Measurements from ENCODE around the gene PFN3.
A peak's percentile ranks its signal among the peaks of the same experiment; 100 is the strongest.
"Not testable (repeated sequence)": the region's sequence is repeated elsewhere in the genome, so short reads cannot be mapped to it uniquely, and the experiment has no call there.

The PFN3 gene

GRCh38 chr5:177393206-177393765 lies 7.2 kb downstream of the PFN3 start:
- DNase-seq: no peak

DNA sequence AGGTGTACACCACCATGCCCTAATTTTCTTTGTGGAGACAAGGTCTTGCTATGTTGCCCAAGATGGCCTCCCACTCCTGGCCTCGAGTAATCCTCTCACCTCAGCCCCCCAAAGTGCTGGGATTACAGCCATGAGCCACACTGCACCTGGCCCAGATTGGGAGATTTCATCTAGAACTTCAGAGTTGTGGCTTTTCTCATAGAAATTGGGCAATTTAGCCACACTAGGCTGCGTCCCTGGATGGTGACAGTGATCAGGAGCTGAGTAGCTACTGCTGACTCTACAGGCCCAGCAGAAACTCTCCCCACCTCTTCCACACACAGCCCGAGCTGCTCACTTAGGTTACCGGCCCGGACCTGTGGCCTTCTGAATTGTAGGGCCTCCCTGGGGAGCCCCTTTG lies 7.7 kb downstream of the PFN3 start:
- DNase-seq: no peak

DNA sequence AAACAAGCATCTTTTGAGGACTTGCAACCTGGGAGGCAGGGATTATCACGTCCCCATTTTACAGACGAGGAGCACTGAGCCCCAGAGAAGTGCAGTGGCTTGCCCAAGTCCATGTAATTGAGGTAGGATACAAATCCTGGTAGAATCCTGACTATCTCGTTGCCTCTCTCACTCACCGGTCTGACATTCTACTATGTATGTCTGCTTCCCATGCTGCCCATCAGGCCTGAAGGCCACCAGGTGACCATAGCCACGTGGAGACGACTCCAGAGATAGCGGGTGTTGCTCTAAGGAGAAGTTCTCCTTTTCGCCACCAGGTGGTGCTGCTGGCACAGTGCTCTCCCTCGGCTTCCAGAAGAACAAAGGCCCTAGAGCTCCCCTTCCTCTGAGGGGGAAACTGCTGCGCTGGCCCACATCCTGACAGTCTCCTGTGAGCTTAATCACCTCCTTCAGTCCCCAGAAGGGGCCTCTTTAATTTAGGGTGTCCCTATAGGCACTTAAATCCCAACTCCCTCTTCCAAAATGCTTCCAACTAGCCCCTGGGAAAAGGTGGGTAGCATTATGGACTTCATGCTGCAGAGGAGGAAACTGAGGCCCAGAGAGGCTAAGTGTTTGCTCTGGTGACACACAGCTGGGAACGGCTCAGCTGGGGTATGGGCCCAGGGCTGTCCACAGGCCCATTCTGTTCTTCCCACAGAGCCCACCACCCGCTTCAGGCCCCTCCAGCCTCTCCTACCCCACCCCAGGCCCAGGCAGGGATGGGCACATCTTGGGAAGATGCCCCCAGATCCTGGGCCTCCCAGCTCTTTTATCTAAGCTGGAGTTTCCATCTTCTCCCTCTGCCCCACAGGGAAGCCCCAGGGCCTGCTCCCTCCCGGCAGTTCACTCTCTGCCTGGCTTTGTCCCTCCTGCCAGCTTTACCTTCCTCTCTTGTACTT lies 9.8 kb downstream of the PFN3 start:
- DNase-seq: peak; percentile 92

- DNase-seq: peak; percentile 69
These were observed 11.0 kb downstream of the PFN3 start for GRCh38 chr5:177389241-177390169.

GRCh38 chr5:177388521-177389052 lies 11.9 kb downstream of the PFN3 start:
- DNase-seq: no peak

GRCh38 chr5:177387405-177387804 lies 13.1 kb downstream of the PFN3 start:
- no peak for DNase-seq

GRCh38 chr5:177386542-177386941 lies 13.9 kb downstream of the PFN3 start:
- no peak for DNase-seq

GRCh38 chr5:177385720-177386119 lies 14.7 kb downstream of the PFN3 start:
- no peak for DNase-seq

- DNase-seq: no peak
These were observed 16.3 kb downstream of the PFN3 start, which contains the start of gene SLC34A1 for GRCh38 chr5:177384134-177384533. SLC34A1 (plus strand) TSS chr5:177384434; CDS start chr5:177385742, 1,308 bp downstream.

DNA sequence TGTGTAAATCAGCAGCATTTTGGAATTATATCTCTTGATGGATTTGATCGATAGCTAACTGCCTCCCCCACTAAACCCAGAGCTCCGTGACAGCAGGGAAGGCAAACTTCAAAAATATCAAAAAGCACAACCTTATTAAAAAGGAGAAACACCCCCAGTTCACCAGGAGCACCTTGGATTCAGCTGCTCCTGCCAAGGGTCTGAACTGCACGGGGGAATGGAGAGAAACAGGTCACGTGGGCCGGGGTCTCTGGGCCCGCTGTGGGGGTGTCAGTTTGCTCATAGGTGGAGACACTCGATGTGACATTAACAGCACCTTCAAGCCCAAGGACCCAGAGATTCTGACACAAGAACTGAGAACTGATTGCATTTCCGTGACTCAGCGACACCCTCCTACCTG lies 17.3 kb downstream of the PFN3 start:
- DNase-seq: no peak

- DNase-seq: peak; percentile 68
These were observed 17.9 kb downstream of the PFN3 start for GRCh38 chr5:177382423-177383029.

DNA sequence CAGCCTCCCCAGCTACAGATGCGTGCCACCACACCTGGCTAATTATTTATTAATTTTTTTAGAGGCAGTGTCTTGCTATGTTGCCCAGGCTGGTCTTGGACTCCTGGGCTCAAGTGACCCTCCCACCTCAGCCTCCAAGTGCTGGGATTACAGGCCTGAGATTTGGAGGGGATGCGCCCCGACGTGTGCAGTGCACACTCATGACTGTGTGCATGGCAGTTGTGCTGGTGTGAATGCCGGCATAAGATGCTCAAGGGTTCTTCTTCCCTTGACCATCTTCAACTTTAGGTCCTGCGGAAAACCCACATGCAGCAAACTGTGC lies 19.7 kb downstream of the PFN3 start:
- DNase-seq: no peak

- peak; percentile 57 for DNase-seq
These were observed 21.3 kb downstream of the PFN3 start for GRCh38 chr5:177378884-177379883.

DNA sequence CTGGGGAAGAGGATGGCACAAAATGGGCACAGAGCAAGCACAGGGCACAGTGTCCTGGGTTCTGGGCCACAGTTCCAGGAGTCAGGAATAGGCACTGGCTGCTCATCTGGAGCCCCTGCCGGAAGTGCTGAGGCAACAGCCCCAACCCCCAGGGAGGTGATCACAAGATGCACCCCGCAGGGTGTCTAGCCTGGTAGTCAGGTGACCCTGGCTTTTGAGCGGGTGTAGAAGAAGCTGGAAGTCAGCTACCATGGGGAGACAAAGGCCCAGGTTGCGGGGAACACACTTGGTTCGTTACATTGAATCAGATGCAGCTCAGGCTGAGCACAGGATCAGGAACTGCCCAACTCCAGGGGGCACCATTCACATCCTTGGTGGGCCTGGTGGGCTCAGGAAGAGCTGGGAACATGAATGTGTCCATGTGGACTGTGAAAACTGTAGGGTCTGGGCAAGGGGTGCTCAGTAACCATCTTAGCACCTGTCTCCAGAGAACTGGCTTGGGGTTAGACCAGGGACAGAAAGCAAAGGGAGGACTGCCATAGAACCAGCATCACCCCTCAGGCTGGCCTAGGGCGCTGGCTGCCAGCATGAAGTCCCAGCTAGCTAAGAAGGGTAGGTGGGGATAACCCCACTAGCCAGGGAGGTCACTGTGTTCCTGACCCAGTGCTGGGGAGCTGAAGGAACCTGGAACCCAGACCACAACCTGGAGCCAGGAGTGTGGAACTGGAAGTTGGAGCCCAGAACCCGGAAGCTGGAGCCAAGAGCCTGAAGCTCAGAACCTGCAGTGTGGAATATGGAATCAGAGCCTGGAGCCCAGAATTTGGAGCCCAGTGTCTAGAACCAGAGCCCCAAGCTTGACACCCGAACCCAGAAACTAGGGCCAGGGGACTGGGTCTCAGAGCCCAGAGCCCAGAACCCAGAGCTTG lies 22.3 kb downstream of the PFN3 start:
- no peak for DNase-seq

GRCh38 chr5:177376107-177376506 lies 24.4 kb downstream of the PFN3 start:
- no peak for DNase-seq

DNA sequence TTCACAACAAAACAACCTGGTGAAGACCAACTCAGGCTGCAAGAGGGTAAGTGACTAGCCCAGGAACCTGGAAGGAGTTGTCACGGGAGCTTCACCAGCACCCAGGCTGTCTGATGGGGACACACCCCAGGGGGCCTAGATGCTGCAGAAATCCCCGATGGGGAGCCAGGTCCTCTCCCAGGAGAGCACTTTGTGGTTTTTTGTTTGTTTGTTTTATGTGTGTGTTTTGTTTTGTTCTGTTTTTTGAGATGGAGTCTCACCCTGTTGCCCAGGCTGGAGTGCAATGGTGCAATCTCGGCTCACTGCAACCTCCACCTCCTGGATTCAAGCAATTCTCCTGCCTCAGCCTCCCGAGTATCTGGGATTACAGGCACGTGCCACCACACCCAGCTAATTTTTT lies 24.9 kb downstream of the PFN3 start:
- DNase-seq: not testable (repeated sequence)

GRCh38 chr5:177374211-177374610 lies 26.2 kb downstream of the PFN3 start:
- DNase-seq: no peak

- no peak for DNase-seq
These were observed 26.7 kb downstream of the PFN3 start for GRCh38 chr5:177373806-177374205.

DNA sequence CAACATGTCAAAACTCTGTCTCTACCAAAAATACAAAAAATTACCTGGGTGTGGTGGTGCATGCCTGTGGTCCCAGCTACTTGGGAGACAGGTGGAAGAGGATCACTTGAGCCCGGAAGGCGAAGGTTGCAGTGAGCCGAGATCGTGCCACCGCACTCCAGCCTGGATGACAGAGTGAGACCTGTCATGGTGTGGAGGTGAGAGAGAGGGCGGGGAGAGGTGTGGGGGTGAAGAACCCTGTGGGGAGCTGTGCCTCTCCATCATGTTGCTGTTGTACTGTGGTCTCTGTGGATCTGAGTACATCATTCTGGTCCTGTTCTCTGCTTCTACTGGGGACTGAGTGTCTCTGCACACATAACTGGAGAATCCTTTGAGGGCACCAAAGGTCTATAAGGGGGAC lies 27.6 kb downstream of the PFN3 start:
- DNase-seq: peak; percentile 47
